NK-92 treated with Interleukin-12 subunit alpha and Interleukin-12 subunit beta, amount 100 ng/mL, for 24 hours (cell line): ENCODE measurements around the gene PHF2.

ENCODE experiments used
- DNase-seq: peaks from one replicate; lab custom pipeline; 2025; lab: John Stamatoyannopoulos, UW

The PHF2 gene

DNA sequence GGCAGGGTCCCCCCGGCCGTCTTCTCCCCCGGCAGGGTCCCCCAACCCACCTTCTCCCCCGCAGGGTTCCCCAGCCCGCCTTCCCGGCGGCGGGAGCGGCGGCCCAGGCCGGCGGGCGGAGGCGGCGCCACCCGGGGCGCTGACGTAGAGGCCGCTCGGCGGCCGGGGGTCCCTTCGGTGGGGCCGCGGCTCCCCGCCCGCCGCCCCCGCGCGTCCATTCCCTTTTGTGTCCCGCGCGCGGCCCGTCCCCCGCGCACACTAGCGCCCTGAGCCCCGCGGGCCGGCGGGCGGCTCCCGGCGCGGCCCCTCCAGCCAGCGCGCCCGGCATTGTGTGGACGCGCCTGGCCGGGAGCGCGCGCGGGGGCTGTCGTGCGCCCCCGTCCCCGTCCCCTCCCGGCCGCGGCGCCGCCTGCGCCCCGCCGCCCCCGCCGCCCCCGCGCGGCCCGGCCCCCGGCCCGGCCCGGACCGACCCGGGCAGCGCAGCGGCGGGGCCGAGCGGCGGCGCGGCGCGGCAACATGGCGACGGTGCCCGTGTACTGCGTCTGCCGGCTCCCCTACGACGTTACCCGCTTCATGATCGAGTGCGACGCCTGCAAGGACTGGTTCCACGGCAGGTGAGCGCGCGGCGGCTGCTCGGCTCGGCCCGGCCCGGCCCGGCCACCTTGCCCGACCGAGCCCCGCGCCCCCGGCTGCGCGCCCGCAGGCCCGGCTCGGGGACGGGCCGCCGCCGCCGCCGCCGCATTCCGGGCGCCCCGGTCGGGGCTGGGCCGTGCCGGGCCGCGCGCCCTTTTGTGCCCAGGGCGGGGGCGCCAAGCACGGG is at the start of gene PHF2:
Gene PHF2, plus strand, starts transcription at position 327 of the 820 bp plus-strand sequence. Its CDS starts 190 bp downstream, at position 517.
- no peak for DNase-seq

- DNase-seq: no peak
Measured at GRCh38 chr9:93531374-93531773, 45.0 kb upstream of the PHF2 start.

DNA sequence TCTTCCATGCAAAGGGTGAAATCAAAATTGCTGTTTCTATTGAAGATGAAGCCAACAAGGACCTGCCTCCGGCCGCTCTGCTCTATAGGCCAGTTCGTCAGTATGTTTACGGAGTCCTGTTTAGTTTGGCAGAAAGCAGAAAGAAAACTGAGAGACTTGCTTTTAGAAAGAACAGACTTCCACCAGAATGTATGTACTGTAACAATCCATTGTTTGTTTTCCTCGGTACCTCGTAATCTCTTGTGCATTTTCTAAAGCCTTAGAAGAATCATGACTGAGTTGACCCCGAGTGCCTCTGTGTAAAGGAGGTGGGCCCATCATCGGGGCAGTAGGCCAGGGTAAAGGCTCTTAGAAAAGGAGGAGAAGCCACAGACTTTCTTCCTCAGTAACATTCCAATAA is 44.2 kb upstream of the PHF2 start:
- no peak for DNase-seq

- no peak for DNase-seq
Measured at GRCh38 chr9:93533863-93534262, 42.5 kb upstream of the PHF2 start.

DNA sequence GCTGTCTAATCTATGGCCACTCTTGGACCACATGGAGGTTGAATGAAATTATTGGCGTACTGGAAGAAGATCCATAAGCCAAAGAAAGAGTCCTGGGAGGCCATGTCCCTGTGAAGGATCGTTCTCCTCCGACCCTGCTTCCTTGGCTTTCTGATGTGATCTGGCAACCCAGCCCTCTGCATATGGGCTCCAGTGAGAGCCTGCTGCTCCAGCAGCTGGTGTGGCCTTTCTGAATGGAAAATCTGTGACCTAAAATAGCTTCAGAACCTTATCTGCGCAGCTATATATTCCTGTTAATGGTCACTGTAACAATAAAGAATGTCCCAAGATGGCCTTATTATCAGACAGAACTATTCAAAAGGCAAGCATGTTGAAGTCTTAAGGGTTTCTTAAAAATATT is 40.2 kb upstream of the PHF2 start:
- DNase-seq: no peak

- DNase-seq: no peak
Measured at GRCh38 chr9:93536874-93537273, 39.5 kb upstream of the PHF2 start.

GRCh38 chr9:93540305-93540704 is 36.1 kb upstream of the PHF2 start:
- DNase-seq: no peak

DNA sequence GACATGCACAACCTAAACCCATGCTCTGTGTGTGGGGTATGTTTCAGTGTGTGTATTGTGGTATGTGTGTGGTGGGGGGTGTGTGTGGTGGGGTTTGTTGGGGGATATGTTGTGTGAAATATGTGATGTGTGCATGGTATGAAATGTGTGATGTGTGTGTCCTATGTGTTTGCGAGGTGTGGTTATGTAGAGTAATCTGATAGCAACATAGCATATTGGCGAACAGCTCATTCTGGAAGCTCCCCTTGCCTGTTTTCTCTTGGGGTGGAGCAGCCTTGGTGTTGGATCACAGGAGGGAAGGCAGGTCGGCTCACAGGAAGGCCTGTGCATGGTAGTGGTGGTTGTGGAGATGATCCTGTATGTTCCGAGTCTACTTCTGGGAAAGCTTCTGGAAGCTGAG is 35.4 kb upstream of the PHF2 start:
- DNase-seq: no peak

DNA sequence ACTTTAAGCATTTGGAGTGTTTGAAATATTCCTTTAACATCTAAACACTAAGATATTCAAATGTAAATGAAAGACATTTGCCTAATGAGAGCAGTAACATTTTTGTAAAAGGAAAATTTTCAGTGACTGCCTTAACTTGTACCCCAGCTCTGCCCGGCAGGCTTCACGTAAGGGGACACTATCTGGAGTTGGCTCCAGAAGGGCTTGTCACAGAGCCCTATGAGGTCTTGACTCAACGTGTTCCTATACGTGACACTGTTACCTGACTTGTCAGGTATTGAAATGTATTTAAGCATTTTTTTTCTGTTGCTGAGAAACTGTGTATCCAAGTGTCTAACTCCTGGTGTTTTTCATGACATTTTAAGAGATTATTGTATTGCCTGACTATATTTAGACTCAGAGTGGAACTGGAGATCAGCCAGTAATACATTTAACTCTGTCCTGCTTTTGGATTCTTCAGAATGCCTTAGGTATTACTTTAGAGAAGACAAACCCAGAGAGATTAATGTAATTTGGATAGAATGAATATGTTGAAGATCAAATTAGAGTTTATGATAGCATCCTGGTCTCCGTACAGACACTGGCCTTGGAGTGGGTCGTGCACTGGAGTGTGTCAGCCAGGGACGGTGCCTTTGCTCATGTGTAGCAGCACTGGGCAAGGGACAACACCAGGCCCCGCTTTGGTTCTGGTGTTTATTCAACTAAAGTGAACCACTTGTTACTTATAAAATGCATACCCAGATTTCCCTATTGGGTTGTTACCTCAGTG is 34.6 kb upstream of the PHF2 start:
- DNase-seq: no peak

GRCh38 chr9:93543117-93543516 is 33.3 kb upstream of the PHF2 start:
- no peak for DNase-seq

DNA sequence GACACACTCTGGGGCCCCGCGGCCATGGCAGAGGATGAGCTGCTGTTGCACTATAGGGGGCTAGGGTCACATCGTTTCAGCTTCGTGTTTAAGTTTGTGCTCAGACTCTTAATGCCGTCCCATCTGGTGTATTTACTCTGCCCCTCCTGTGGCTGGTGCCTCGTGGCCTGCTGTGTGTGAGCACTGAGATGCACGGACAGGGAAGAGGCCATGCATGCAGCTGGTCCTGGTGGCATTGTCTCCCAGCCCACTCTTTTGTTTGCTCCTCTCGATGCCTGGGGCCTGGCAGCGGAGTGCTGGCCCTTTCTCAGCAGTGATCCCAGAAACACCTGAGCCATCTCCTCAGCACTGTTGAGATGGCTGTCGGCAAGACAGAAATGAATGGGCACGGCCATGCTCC is 30.0 kb upstream of the PHF2 start:
- no peak for DNase-seq

DNA sequence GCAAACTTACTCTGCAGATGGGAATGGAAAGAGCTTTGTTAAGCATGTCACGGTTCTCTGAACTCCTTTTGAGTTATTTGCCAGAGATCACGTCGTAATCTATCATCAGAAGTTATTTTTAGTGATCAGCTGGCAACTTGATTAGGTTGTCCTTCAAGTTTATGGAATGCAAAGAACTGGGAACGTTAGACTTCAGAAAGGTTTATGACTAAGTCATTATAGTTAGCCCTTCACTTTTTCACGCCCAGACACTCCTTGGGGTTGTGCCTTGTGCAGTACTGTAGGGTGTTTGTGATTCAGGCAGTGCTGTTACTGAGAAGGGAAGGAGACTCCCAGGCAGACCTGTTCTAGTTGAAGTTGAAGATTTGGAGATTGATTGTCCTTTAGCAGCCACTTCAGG is 26.8 kb upstream of the PHF2 start:
- DNase-seq: no peak

DNA sequence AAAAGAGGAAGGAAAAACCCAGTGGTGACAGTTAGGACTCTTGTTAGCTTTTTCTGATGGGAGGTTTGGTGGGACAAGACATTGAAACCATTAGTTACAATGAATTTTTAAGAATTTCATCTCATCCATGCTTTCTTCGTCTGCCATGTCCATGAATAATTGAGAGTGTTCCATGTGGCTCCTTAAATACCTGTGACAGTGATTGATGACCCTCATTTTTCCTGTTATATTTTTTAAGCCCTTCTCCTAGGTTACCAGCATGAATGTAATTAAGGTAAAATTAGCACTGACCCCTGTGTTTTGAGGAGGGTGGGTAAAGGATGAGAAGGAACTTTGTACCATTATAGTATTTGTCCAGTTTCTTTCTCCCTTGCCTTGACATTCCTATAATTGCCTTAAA is 23.5 kb upstream of the PHF2 start:
- no peak for DNase-seq

DNA sequence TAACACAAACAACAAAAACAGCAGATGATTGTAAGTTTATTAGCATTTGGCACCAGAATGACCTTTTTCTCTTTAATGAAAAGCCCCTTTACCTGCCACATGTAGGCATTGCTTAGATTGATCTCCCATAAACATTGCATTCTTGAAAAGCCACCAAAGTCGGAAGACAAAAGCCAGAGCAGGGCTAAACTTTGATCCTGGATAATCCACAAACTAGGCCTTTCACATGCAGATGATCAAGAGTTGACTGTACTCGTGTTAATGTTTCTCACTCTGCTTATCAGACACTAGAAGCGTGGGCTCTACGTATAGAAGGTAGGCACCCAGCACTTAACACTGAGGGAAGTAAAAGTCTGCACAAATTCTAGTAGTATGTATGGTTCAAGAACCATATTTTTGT is 21.0 kb upstream of the PHF2 start:
- DNase-seq: no peak

DNA sequence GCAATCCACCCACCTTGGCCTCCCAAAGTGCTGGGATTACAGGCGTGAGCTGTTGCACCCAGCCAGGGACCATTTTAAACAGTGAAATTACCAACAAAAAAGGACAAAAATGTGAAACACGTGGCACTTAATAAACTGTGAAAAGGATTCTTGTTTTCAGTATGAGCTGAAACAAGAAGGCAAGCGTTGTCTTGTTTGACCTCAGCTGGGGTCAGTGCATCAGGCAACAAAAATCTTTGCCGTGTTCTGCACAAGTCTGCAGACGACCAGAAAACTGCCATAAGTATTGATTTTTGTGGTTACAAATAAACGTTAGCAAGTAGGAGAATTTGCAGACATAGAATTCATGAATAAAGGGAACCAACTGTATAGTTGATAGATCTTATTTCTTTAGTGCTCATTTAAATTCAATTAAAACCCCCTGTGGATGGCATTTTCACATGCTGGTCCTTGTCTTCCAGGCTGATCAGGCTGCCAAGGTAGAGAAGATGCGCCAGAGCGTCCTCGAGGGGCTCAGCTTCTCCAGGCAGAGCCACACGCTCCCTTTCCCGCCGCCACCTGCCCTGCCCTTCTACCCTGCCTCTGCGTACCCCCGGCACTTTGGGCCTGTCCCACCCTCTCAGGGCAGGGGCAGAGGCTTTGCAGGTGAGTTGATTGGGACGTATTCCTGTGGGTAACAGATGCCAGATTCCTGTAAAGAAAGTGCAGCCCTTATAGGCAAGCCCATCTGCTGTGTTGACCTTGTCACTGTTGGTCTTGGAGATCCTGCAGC is 18.8 kb upstream of the PHF2 start:
- no peak for DNase-seq

DNA sequence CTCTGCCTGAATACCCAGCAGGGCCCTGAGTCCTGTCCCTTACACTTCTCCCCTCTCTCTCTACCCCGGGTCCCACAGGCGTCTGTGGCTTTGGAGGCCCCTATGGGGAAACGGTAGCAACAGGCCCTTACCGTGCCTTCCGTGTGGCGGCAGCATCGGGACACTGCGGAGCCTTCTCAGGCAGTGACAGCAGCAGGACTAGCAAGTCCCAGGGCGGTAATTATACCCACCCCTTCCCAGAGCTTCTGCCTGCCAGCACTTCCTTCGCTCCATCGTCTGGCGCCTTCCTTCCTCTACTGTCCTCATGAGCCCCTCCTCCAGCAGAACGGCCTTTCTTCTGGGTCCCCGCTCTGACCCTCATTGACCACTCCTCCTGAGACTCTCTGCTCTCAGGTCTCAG is 17.9 kb upstream of the PHF2 start:
- no peak for DNase-seq

DNA sequence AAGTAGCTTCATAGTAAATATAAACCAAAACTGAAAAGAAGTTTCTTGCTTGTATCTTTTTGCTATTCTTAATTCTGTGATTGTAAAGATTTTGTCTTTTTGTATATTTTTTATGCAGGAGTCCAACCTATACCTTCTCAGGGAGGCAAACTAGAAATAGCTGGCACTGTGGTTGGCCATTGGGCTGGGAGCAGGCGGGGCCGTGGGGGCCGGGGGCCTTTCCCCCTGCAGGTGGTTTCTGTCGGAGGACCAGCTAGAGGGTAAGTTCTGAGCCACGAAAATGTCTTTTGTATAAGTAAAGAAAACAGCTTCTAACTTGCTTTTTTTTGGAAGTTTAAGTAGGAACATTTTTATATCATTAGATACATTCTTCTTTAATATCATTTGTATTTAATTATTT is 15.4 kb upstream of the PHF2 start:
- no peak for DNase-seq

DNA sequence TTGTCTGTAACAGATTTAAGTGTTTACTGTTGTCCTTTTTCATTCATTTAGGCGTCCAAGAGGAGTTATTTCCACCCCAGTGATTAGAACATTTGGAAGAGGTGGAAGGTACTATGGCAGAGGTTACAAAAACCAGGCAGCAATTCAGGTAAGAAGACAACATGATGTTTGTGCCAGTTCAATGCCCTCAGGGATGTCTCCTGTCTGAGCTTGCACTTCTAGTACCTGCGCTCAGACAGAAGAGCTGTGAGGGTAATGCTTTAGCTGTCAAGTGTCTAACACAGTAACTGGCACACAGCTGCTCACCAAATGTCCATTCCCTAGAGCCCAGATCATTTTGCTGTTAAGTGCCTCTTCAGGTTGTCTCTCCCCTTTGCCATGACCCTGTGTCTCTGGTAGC is 14.2 kb upstream of the PHF2 start:
- DNase-seq: no peak

DNA sequence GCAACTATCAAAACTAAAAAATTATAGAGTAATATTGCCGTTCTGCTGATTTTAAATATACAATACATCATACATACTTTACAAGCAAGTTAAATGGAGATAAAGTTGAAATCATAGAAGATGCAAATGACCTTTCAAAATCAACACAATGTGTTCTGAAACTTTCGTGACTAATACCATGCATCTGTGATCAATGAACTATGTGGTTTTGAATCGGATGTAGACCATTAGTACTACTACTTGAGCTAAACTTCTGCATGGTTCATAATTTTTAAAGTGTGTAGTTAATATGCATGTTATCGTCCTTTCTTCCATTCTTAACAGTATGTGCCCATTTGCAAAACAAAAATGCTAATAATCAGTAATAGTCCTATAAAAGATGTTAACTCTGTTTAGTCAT is 11.3 kb upstream of the PHF2 start:
- DNase-seq: no peak

- DNase-seq: peak; percentile 93
Measured at GRCh38 chr9:93566408-93567270, 9.7 kb upstream of the PHF2 start.

DNA sequence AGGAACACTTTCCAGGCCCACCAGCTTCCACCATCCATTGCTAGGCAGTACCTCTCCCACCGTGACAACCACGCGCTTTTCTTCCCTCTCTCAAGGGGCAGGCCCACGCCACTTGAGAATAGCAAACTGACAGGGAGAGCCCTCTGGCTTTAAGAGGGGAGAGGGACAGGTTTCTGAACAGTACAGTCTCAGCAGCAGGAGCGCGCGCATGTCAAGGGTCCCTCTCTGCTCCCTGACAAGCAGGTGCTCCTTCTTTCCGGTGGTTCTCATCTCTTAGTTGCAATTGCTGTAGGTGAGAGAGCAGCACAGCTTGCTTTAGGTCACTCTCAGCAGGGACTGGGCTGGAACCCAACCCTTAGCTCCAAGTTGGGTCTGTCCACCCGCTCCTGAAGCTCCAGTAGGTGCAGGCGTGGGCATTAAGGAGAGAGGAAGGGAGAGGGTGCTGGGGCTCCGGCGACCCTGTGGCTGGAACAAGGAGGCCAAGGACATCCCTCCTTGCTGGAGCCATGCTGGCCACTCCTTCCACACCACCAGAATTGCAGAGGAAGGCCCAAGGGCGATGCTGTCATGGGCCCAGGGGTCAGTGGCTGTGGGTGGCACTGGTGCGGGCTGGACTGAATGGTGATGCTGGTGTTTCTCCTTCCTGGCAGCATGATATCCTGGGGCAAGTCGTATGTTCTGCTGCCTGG is 9.0 kb upstream of the PHF2 start:
- no peak for DNase-seq
